Activated T-cell treated with anti-CD3 and anti-CD28 coated beads, Interleukin-2, amount 50 U/mL, for 48 hours (primary cell): ENCODE measurements around the gene MRPS5.
"Not testable (repeated sequence)": the region's sequence is repeated elsewhere in the genome, so short reads cannot be mapped to it uniquely, and the experiment has no call there.

Source experiments
- DNase-seq, 2 experiments: peaks; one replicate each; pipeline ENCODE4 v3.0.0-alpha.2; 2020

The MRPS5 gene

GRCh38 chr2:95121407-95122196 is at the start of gene MRPS5:
MRPS5 (minus strand) TSS chr2:95121808; CDS start chr2:95121791, 17 bp downstream.
- DNase-seq: peak; percentile 93 to 95

DNA sequence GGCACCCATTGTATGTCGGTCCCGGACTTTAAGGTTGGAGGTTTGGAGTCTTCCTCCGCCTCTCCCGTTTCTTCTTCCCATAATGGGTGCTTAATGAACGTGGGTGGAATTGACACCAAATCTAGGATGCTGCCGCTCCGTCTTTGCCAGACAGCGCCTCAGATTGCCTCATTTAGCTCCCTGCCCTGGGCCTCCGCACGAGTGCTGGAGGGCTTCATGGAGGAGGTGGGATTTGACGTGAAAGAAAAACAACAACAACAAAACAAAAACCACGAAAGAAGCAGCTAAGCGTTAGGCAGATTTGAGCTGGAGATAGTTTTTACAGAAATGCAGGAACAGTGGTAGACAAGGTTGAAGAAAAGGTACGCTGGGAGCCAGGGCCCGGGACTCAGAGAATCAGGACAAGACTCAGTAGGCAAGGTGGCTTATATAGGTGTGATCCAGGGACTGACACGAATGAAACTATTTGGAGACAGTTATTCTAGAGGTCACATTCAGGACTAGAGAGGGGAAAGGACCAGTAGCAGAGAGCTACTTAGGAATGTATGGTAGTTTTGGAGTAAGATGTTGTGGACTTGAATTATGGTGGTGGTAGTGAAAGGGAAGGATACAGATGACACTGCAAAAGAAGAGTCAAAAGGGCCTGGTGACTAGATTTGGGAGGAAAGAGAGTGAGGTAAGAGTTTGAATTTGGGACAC is 44.6 kb upstream of the MRPS5 start:
- DNase-seq: no peak

DNA sequence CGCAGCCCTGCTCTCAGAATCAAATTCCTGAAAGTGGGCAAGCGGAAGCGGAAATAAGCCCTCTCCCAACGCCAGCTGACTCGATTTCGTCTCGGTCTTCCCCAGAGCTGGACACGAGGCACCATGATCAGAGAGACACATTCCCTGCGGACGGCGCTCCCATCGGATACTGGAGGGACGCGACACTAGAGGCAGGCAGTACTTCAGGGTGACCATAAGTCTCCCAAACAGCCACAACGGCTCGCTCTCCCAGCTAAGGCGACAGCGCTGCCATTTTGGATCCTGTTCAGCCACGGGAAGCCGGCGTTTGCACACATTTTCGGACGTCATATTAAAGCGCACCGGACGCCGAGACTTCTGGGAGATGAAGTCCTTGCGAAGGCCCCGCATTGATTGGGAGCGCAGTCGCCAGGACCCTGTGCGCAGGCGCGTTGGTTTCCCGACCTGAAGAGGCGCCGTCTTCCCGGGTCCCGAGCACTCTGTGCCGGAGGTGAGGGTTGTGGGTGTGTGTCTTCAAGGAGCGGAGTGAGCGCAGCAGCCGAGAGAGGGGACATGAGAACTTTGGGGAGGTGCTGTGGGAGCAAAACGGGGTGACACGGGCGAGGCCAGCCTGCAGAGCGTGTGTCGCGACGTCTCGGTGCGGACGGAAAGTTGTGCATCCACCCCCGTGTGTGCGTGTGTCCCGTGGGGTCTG is 43.9 kb upstream of the MRPS5 start, which contains the start of gene ZNF2:
TSS of gene ZNF2 (plus strand) at position 439 of the 694 bp plus-strand sequence. CDS start 10,418 bp downstream, outside the sequence.
- DNase-seq: peak; percentile 97

DNA sequence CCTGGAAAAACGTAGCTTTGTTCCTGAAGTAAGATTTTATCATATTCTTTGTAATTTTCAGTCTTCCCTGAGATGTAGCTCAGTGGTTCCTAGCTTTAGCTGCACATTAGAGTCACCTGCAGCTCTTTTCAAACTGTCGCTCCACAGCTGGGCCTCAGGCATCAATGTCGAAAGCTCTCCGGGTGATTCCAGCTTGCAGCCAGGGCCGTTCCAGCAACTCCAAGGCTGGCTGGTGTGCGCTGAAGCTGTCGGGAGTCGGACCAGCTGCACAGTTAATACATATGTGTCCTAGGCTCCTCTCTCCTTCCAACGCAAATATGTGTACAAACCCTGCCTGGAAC is 43.4 kb upstream of the MRPS5 start:
- DNase-seq: no peak

- peak; percentile 73 to 82 for DNase-seq
Measured at GRCh38 chr2:95159690-95160449, 38.3 kb upstream of the MRPS5 start, which contains the start of gene ZNF514. ZNF514 (minus strand) TSS chr2:95159848; CDS start chr2:95153253, 6,595 bp downstream.

GRCh38 chr2:95158891-95159619 is 37.4 kb upstream of the MRPS5 start:
- DNase-seq: peak; percentile 53 to 63

DNA sequence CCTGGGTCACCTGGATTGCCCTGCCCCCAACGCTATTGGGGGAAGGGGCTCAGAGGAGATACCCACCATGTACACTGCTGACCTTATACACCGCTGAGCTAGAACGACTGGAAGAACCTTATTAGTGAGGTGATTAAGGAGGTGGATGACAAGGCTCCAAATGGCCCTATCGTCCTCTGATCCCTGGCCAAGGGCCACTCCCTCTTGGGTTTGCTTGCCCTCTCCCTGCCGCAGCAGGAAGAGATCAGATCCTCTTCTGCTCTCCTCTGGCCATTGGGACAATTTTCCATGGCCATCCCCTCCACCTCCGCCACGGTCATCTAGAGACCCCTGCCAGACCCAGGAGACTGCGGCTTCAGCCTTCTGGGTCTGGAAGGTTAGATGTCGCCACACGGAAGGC is 36.8 kb upstream of the MRPS5 start:
- DNase-seq: no peak

- DNase-seq: no peak
Measured at GRCh38 chr2:95149397-95149984, 27.9 kb upstream of the MRPS5 start.

DNA sequence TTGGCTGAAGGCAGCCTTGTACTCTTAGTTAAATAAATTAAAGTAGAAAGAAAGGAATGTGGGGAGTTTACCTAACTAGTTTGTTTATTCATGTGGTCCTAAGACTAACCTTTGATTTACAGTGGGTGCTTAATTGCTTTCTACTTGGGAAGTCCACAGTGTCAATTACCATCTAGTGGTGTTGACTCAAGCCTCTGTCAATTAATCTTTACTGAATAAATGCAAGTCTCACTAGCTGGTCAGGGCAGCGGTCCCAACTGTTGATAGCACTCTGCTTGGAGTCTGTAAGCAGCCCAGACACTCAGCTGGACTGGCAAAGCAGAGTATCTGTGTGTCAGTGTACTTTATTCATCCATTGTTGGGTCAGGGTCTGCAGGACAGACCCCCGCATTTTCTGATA is 22.2 kb upstream of the MRPS5 start:
- no peak for DNase-seq

DNA sequence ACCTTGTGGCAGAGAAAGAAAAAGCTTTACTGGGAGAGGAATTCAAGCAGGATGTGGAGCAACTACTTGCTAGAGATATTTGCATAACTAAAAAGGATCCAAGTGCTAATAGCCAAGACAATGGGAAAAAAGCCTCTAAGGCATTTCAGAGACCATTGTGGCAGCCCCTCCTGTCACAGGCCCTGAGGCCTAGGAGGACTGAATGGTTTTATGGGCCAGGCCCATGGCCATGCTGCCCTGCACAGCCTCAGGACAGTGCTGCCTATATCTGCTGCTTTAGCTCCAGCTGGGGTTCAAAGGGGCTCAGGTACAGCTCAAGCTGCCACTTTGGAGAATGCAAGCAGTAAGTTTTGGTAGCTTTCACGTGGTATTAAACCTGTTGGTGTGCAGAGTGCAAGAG is 17.1 kb upstream of the MRPS5 start:
- no peak for DNase-seq

DNA sequence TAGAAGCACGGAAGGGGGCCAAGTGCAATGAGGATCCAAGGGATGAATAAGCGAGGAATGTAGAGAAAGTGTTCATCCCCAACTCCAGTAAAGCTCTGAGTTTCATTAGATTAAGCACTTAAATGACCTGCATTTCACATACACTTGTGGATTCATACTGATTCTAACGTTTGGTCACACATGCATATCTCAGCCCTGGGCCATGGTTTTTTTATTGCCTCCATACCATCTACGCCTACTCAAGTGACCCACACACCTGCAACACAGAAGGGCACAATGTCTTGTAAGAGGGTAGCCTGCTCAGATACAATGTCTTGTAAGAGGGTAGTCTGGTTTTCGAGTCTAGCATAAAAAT is 566 bp upstream of the MRPS5 start:
- DNase-seq: no peak

DNA sequence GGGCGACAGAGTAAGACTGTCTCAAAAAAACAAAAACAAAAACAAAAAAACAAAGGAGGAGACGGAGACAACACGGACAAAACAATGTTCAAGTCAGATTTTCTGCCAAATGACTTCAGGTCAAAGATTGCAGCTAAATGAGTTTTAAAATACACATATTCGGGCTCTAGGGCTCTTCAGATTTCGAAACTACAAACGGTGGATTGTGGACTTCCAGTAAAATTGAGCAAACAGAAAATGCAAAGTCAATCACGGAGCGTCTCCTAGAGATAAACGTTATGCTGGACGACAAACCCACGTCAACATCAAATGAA is 558 bp downstream of the MRPS5 start:
- no peak for DNase-seq

DNA sequence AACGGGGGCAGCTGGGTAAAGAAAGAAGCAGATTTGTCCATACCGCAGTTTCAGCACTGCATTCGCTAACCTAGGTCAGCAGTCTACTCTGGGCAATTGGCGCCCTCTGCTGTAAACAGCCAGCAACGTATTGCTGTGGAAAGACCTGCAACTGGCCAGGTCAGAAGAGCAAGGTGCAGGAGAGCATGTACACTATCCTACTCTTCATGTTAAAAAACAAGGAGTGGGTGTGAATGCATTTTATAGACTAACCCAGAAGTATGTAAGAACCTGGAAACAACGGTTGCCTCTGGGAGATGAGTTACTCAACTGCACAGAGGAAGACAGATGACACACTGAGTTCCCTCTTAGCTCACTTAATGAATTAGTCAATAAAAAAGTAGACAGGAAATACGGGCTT is 6.2 kb downstream of the MRPS5 start:
- peak; percentile 78 to 79 for DNase-seq

DNA sequence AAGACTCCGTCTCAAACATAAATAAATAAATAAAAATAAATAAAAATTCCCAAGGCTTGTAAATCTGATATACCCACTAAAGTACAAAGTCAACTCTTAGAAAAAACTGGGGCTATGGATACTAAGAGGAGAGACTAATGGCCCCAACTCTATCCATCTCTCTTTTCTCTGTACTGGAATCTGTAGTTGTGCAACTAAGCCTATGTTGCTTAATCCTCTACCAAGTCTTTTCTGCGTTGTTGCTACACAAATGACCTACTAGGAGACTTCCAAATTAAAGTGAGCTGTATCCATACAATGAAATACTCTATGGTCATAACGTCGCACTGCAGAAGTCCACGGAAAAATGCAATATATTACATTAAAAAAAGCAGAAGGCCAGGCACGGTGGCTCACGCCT is 8.1 kb downstream of the MRPS5 start:
- no peak for DNase-seq

- no peak for DNase-seq
Measured at GRCh38 chr2:95110395-95110794, 11.2 kb downstream of the MRPS5 start.

DNA sequence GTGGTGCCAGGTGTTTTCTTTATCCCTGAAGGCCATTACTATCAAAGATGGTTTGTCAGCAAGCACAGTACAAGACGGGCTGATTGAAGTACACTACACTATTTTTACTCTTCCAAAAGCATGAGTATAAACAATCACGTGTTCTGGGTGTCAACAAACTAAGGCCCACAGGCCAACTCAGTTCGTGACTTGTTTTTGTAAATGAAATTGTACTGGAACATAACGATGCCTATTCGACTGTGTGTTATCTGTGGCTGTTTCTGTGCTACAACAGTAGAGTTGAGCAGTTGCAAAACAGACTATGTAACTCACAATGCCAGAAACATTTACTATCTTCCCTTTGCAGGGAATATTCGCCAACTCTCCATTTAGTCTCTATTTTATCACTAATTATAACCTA is 12.3 kb downstream of the MRPS5 start:
- DNase-seq: no peak

- DNase-seq: no peak
Measured at GRCh38 chr2:95106081-95106480, 15.5 kb downstream of the MRPS5 start.

- no peak for DNase-seq
Measured at GRCh38 chr2:95104606-95105005, 17.0 kb downstream of the MRPS5 start.

GRCh38 chr2:95099910-95100309 is 21.7 kb downstream of the MRPS5 start:
- DNase-seq: no peak

DNA sequence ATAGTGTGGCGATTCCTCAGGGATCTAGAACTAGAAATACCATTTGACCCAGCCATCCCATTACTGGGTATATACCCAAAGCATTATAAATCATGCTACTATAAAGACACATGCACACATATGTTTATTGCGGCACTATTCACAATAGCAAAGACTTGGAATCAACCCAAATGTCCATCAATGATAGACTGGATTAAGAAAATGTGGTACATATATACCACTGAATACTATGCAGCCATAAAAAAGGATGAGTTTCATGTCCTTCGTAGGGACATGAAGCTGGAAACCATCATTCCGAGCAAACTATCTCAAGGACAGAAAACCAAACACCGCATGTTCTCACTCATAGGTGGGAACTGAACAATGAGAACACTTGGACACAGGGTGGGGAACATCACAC is 23.3 kb downstream of the MRPS5 start:
- not testable (repeated sequence) for DNase-seq

DNA sequence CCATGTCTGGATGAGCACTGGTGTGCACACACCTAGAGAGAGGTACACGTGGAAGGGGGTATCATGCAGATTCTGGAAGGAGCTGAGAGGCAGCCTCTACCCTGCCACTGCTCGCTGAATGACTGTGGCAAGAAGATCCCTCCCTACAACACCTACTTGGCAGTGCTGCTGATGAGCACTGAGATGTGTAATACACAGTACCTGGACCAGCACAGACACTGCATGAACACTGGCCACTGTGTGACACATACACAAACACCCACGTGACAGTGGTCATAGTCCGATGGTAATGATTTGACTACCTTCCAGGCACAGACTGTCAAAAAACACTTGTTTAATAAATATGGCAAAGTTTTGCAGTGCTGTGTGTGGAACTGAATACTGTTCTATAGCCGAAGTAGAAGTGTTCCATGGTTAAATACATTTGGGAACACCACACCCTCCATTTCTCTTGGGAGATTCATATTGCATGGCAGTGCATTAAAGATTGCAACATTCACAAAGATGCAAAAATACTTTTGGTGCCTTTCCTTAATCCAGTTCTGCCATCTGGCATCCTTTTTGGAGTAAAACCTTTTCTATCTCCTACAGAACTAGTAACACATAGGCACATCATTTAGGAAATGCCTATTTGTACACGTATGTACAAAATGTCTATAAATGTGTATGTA is 29.6 kb downstream of the MRPS5 start:
- DNase-seq: no peak
